Measurements from ENCODE around the gene IBTK. TPM values are rescaled to one million over a fixed set of nuclear protein-coding genes. Genes with fewer than 3 reads are reported as not detected.
"Not testable (repeated sequence)": the region's sequence is repeated elsewhere in the genome, so short reads cannot be mapped to it uniquely, and the experiment has no call there.

The IBTK gene
- total RNA-seq, 1 donor from 2014 or later: 36.1 TPM

GRCh38 chr6:82169138-82169876 lies 78.2 kb downstream of the IBTK start:
- no peaks in the 10 kb centered on the region for H3K36me3 Mint-ChIP-seq (ENCODE audit: unreplicated experiment)
- no peaks in the 10 kb centered on the region for H3K9me3 Mint-ChIP-seq (ENCODE audit: unreplicated experiment)
- no peaks in the 10 kb centered on the region for H3K27me3 Mint-ChIP-seq (ENCODE audit: unreplicated experiment)
- H3K27ac Mint-ChIP-seq (ENCODE audit: unreplicated experiment): no peak overlapping the region
- H3K4me3 Mint-ChIP-seq (ENCODE audit: unreplicated experiment): no peak overlapping the region
- DNase-seq: no peak
- TF ChIP-seq CTCF (IDR thresholded peaks at IDR 0.05; ENCODE audit: partially characterized antibody, unreplicated experiment): no peak
- peaks cover 7% of the 10 kb centered on the region for H3K4me1 Mint-ChIP-seq (ENCODE audit: low read depth, unreplicated experiment)

GRCh38 chr6:82166493-82166892 lies 81.1 kb downstream of the IBTK start:
- H3K27me3 Mint-ChIP-seq (ENCODE audit: unreplicated experiment): no peaks in the 10 kb centered on the region
- no peaks in the 10 kb centered on the region for H3K36me3 Mint-ChIP-seq (ENCODE audit: unreplicated experiment)
- no peak for TF ChIP-seq CTCF (IDR thresholded peaks at IDR 0.05; ENCODE audit: partially characterized antibody, unreplicated experiment)
- H3K4me3 Mint-ChIP-seq (ENCODE audit: unreplicated experiment): no peak overlapping the region
- no peaks in the 10 kb centered on the region for H3K4me1 Mint-ChIP-seq (ENCODE audit: low read depth, unreplicated experiment)
- H3K9me3 Mint-ChIP-seq (ENCODE audit: unreplicated experiment): peaks cover 1% of the 10 kb centered on the region
- no peak for DNase-seq
- H3K27ac Mint-ChIP-seq (ENCODE audit: unreplicated experiment): no peak overlapping the region

- no peak overlapping the region for H3K4me3 Mint-ChIP-seq (ENCODE audit: unreplicated experiment)
- H3K9me3 Mint-ChIP-seq (ENCODE audit: unreplicated experiment): peaks cover 4% of the 10 kb centered on the region
- H3K27ac Mint-ChIP-seq (ENCODE audit: unreplicated experiment): no peak overlapping the region
- peaks cover 9% of the 10 kb centered on the region for H3K36me3 Mint-ChIP-seq (ENCODE audit: unreplicated experiment)
- no peak for DNase-seq
- no peak for TF ChIP-seq CTCF (IDR thresholded peaks at IDR 0.05; ENCODE audit: partially characterized antibody, unreplicated experiment)
- no peaks in the 10 kb centered on the region for H3K4me1 Mint-ChIP-seq (ENCODE audit: low read depth, unreplicated experiment)
- no peaks in the 10 kb centered on the region for H3K27me3 Mint-ChIP-seq (ENCODE audit: unreplicated experiment)
Measured at GRCh38 chr6:82160255-82160990, 87.1 kb downstream of the IBTK start.

- not testable (repeated sequence) for H3K9me3 Mint-ChIP-seq (ENCODE audit: unreplicated experiment); H3K27ac Mint-ChIP-seq (ENCODE audit: unreplicated experiment); H3K4me1 Mint-ChIP-seq (ENCODE audit: low read depth, unreplicated experiment); DNase-seq; H3K4me3 Mint-ChIP-seq (ENCODE audit: unreplicated experiment); H3K27me3 Mint-ChIP-seq (ENCODE audit: unreplicated experiment)
- peaks cover 12% of the 10 kb centered on the region for H3K36me3 Mint-ChIP-seq (ENCODE audit: unreplicated experiment)
Measured at GRCh38 chr6:82152786-82153185, 94.8 kb downstream of the IBTK start.

- not testable (repeated sequence) for H3K27ac Mint-ChIP-seq (ENCODE audit: unreplicated experiment); H3K9me3 Mint-ChIP-seq (ENCODE audit: unreplicated experiment); H3K4me1 Mint-ChIP-seq (ENCODE audit: low read depth, unreplicated experiment); H3K27me3 Mint-ChIP-seq (ENCODE audit: unreplicated experiment); DNase-seq; H3K4me3 Mint-ChIP-seq (ENCODE audit: unreplicated experiment)
- H3K36me3 Mint-ChIP-seq (ENCODE audit: unreplicated experiment): peaks cover 10% of the 10 kb centered on the region
Measured at GRCh38 chr6:82151147-82151546, 96.4 kb downstream of the IBTK start.

- no peak overlapping the region for H3K27ac Mint-ChIP-seq (ENCODE audit: unreplicated experiment)
- no peak for DNase-seq
- no peaks in the 10 kb centered on the region for H3K36me3 Mint-ChIP-seq (ENCODE audit: unreplicated experiment)
- no peak overlapping the region for H3K4me3 Mint-ChIP-seq (ENCODE audit: unreplicated experiment)
- H3K27me3 Mint-ChIP-seq (ENCODE audit: unreplicated experiment): no peaks in the 10 kb centered on the region
- peaks cover 13% of the 10 kb centered on the region for H3K4me1 Mint-ChIP-seq (ENCODE audit: low read depth, unreplicated experiment)
- H3K9me3 Mint-ChIP-seq (ENCODE audit: unreplicated experiment): peaks cover 1% of the 10 kb centered on the region
- TF ChIP-seq CTCF (IDR thresholded peaks at IDR 0.05; ENCODE audit: partially characterized antibody, unreplicated experiment): no peak
Measured at GRCh38 chr6:82145926-82146452, 101.6 kb downstream of the IBTK start.
